Choroid plexus epithelial cell (primary cell): Measurements from ENCODE around the gene PAMR1.
"Not testable (repeated sequence)": the region's sequence is repeated elsewhere in the genome, so short reads cannot be mapped to it uniquely, and the experiment has no call there.

ENCODE experiments used
- DNase-seq: peaks from one replicate; pipeline ENCODE4 v3.0.0-alpha.2; 2010; ENCODE audit warnings: low read depth
- H3K4me3 ChIP-seq: 2 replicates; pipeline ENCODE4 v1.5.1; 2011; ENCODE audit warnings: low read depth, mild to moderate bottlenecking, control low read depth, low read length, moderate library complexity
- CTCF ChIP-seq: conservative IDR thresholded peaks from 2 replicates; pipeline ENCODE4 v1.5.1; 2011; ENCODE audit warnings: low read depth, mild to moderate bottlenecking, control low read depth, inconsistent platforms, low read length, moderate library complexity

The PAMR1 gene

GRCh38 chr11:35553021-35553420 is 27.6 kb upstream of the PAMR1 start:
- no peak overlapping the region for H3K4me3 ChIP-seq
- TF ChIP-seq CTCF = no peak
- peak; percentile 56 for DNase-seq

GRCh38 chr11:35552616-35553015 is 27.2 kb upstream of the PAMR1 start:
- no peak overlapping the region for H3K4me3 ChIP-seq
- no peak for TF ChIP-seq CTCF

GRCh38 chr11:35550374-35551036 is 25.1 kb upstream of the PAMR1 start:
- DNase-seq = no peak
- no peak for TF ChIP-seq CTCF
- H3K4me3 ChIP-seq = no peak overlapping the region

More at GRCh38 chr11:35552616-35553015, 27.2 kb upstream of the PAMR1 start:
- no peak for DNase-seq

GRCh38 chr11:35549787-35550186 is 24.4 kb upstream of the PAMR1 start:
- no peak for TF ChIP-seq CTCF
- DNase-seq = peak; percentile 98
- no peak overlapping the region for H3K4me3 ChIP-seq

GRCh38 chr11:35548925-35549561 is 23.6 kb upstream of the PAMR1 start:
- DNase-seq = no peak

GRCh38 chr11:35547995-35548394 is 22.6 kb upstream of the PAMR1 start:
- DNase-seq, H3K4me3 ChIP-seq: not testable (repeated sequence)

More at GRCh38 chr11:35548925-35549561, 23.6 kb upstream of the PAMR1 start:
- no peak for TF ChIP-seq CTCF
- no peak overlapping the region for H3K4me3 ChIP-seq

GRCh38 chr11:35546317-35546716 is 20.9 kb upstream of the PAMR1 start:
- H3K4me3 ChIP-seq = no peak overlapping the region
- DNase-seq = no peak
- TF ChIP-seq CTCF = no peak
